ENCODE data around the gene PRDM16. TPM values are rescaled to one million over a fixed set of nuclear protein-coding genes. Genes with fewer than 3 reads are reported as not detected.

Gene PRDM16
- total RNA-seq, 1 donor from 2014 or later: 21.4 TPM

- Mint-ChIP-seq H3K27me3 (ENCODE audit: unreplicated experiment) (peaks cover 5% of the 10 kb centered on the region), H3K27ac (ENCODE audit: unreplicated experiment) (no peak overlapping the region), H3K36me3 (ENCODE audit: low read depth, unreplicated experiment) (peaks cover 6% of the 10 kb centered on the region), H3K4me1 (ENCODE audit: unreplicated experiment) (no peaks in the 10 kb centered on the region), H3K9me3 (ENCODE audit: unreplicated experiment) (no peaks in the 10 kb centered on the region), H3K4me3 (ENCODE audit: unreplicated experiment) (no peak overlapping the region)
- no peak for TF ChIP-seq CTCF (IDR thresholded peaks at IDR 0.05; ENCODE audit: unreplicated experiment)
- DNase-seq (ENCODE audit: low spot score): no peak
These were observed 299.9 kb downstream of the PRDM16 start for GRCh38 chr1:3368711-3369445.

GRCh38 chr1:3369446-3370076 is 300.6 kb downstream of the PRDM16 start:
- Mint-ChIP-seq H3K4me3 (ENCODE audit: unreplicated experiment) (no peak overlapping the region), H3K9me3 (ENCODE audit: unreplicated experiment) (no peaks in the 10 kb centered on the region), H3K36me3 (ENCODE audit: low read depth, unreplicated experiment) (peaks cover 6% of the 10 kb centered on the region), H3K27me3 (ENCODE audit: unreplicated experiment) (peaks cover 6% of the 10 kb centered on the region), H3K4me1 (ENCODE audit: unreplicated experiment) (no peaks in the 10 kb centered on the region), H3K27ac (ENCODE audit: unreplicated experiment) (no peak overlapping the region)
- TF ChIP-seq CTCF (IDR thresholded peaks at IDR 0.05; ENCODE audit: unreplicated experiment): no peak
- no peak for DNase-seq (ENCODE audit: low spot score)

- H3K27me3 Mint-ChIP-seq (ENCODE audit: unreplicated experiment): peaks cover 1% of the 10 kb centered on the region
- H3K4me1 Mint-ChIP-seq (ENCODE audit: unreplicated experiment): peaks cover 3% of the 10 kb centered on the region
- no peaks in the 10 kb centered on the region for H3K9me3 Mint-ChIP-seq (ENCODE audit: unreplicated experiment)
- DNase-seq (ENCODE audit: low spot score): no peak
- TF ChIP-seq CTCF (IDR thresholded peaks at IDR 0.05; ENCODE audit: unreplicated experiment): no peak
- peaks cover 6% of the 10 kb centered on the region for H3K36me3 Mint-ChIP-seq (ENCODE audit: low read depth, unreplicated experiment)
- no peak overlapping the region for H3K27ac Mint-ChIP-seq (ENCODE audit: unreplicated experiment)
- H3K4me3 Mint-ChIP-seq (ENCODE audit: unreplicated experiment): no peak overlapping the region
These were observed 302.1 kb downstream of the PRDM16 start for GRCh38 chr1:3370856-3371703.

GRCh38 chr1:3372317-3372716 is 303.3 kb downstream of the PRDM16 start:
- Mint-ChIP-seq H3K27me3 (ENCODE audit: unreplicated experiment) (peaks cover 1% of the 10 kb centered on the region), H3K4me3 (ENCODE audit: unreplicated experiment) (no peak overlapping the region), H3K4me1 (ENCODE audit: unreplicated experiment) (peaks cover 3% of the 10 kb centered on the region), H3K27ac (ENCODE audit: unreplicated experiment) (no peak overlapping the region), H3K36me3 (ENCODE audit: low read depth, unreplicated experiment) (peaks cover 6% of the 10 kb centered on the region), H3K9me3 (ENCODE audit: unreplicated experiment) (no peaks in the 10 kb centered on the region)
- TF ChIP-seq CTCF (IDR thresholded peaks at IDR 0.05; ENCODE audit: unreplicated experiment): no peak
- no peak for DNase-seq (ENCODE audit: low spot score)
